ENCODE data around the gene SUN3. TPM values are rescaled to one million over a fixed set of nuclear protein-coding genes. Genes with fewer than 3 reads are reported as not detected.
"Not testable (repeated sequence)": the region's sequence is repeated elsewhere in the genome, so short reads cannot be mapped to it uniquely, and the experiment has no call there.

Gene SUN3
- total RNA-seq, 2 donors from 2014 or later, result not detected

DNA sequence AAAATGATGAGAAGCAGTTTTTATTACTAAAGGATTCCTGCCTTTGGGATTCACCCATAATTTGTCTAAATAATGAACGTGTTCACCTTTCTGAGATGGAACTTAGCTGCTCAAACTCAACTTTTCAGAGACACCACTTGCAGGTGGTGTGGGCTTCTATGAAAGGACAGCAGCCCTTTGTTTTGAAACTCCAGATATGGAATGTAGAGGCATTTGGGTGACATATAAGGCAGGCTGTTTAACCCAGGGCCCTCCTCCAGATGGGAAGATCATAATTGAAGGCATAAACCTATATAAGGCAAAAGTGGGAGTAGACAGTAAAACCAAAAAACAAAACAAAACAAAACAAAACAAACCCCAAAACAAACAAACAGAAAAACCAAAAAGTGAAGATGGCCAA, 37.6 kb downstream of the SUN3 start:
- Histone ChIP-seq H3K9me3 (ENCODE audit: control insufficient read depth, low read length) (no peaks in the 10 kb centered on the region), H3K27ac (ENCODE audit: low read depth, low read length) (no peak overlapping the region), H3K27me3 (ENCODE audit: control insufficient read depth, insufficient read depth, low read length, poor library complexity, severe bottlenecking) (no peaks in the 10 kb centered on the region), H3K36me3 (ENCODE audit: control insufficient read depth, insufficient read depth, low read length) (no peaks in the 10 kb centered on the region), H3K4me1 (ENCODE audit: control insufficient read depth, insufficient read depth, low read length) (no peaks in the 10 kb centered on the region), H3K9ac (ENCODE audit: extremely low read depth, low read length, poor library complexity, severe bottlenecking) (no peak overlapping the region), H3K4me3 (ENCODE audit: low read length) (no peak overlapping the region)
- WGBS, 2 experiments (ENCODE audit: insufficient coverage in 1 of 2, insufficient read length in 1 of 2), result 80 to 89% methylated on average over 1 of the region's 1 CpG
- Mint-ChIP-seq H3K4me3 (peak overlapping the region; percentile 58), H3K9me3 (peaks cover 8% of the 10 kb centered on the region), H3K4me1 (peaks cover 29% of the 10 kb centered on the region), H3K36me3 (ENCODE audit: low read depth) (no peaks in the 10 kb centered on the region), H3K27ac (peak overlapping the region; percentile 88), H3K27me3 (ENCODE audit: insufficient read depth) (no peaks in the 10 kb centered on the region)
- TF ChIP-seq, protein P1, sequence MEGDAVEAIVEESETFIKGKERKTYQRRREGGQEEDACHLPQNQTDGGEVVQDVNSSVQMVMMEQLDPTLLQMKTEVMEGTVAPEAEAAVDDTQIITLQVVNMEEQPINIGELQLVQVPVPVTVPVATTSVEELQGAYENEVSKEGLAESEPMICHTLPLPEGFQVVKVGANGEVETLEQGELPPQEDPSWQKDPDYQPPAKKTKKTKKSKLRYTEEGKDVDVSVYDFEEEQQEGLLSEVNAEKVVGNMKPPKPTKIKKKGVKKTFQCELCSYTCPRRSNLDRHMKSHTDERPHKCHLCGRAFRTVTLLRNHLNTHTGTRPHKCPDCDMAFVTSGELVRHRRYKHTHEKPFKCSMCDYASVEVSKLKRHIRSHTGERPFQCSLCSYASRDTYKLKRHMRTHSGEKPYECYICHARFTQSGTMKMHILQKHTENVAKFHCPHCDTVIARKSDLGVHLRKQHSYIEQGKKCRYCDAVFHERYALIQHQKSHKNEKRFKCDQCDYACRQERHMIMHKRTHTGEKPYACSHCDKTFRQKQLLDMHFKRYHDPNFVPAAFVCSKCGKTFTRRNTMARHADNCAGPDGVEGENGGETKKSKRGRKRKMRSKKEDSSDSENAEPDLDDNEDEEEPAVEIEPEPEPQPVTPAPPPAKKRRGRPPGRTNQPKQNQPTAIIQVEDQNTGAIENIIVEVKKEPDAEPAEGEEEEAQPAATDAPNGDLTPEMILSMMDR (conservative IDR thresholded peaks at IDR 0.05), result no peak
- no peak for DNase-seq

DNA sequence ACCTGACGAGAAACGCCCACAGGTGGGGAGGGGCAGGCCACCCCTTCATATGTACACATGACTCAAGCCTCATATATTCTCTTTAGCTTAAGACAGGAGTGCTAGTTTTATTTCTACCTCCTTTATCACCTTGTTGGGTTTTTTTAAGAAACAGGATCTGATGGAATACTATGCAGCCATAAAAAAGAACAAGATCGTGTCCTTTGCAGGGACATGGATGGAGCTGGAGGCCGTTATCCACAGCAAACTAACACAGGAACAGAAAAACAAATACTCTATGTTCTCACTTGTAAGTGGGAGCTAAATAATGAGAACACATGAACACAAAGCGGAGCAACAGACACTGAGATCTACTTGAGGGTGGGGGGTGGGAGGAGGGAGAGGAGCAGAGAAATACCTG, 38.3 kb downstream of the SUN3 start:
- DNase-seq, result no peak
- H3K27me3 Mint-ChIP-seq (ENCODE audit: insufficient read depth), result no peaks in the 10 kb centered on the region
- H3K4me1 Mint-ChIP-seq, result peaks cover 29% of the 10 kb centered on the region
- no peak overlapping the region for H3K4me3 Mint-ChIP-seq
- no peaks in the 10 kb centered on the region for H3K4me1 ChIP-seq (ENCODE audit: control insufficient read depth, insufficient read depth, low read length)
- H3K4me3 ChIP-seq (ENCODE audit: low read length), result no peak overlapping the region
- 95% methylated on average over 5 of the region's 5 CpGs; no CpG with 5 or more reads in 1 of the 2 experiments for WGBS, 2 experiments (ENCODE audit: insufficient coverage in 1 of 2, insufficient read length in 1 of 2)
- H3K9ac ChIP-seq (ENCODE audit: extremely low read depth, low read length, poor library complexity, severe bottlenecking), result no peak overlapping the region
- peaks cover 8% of the 10 kb centered on the region for H3K9me3 Mint-ChIP-seq
- no peaks in the 10 kb centered on the region for H3K36me3 Mint-ChIP-seq (ENCODE audit: low read depth)
- H3K27ac ChIP-seq (ENCODE audit: low read depth, low read length), result no peak overlapping the region
- TF ChIP-seq, protein P1 (conservative IDR thresholded peaks at IDR 0.05), result no peak
- no peaks in the 10 kb centered on the region for H3K36me3 ChIP-seq (ENCODE audit: control insufficient read depth, insufficient read depth, low read length)
- H3K9me3 ChIP-seq (ENCODE audit: control insufficient read depth, low read length), result no peaks in the 10 kb centered on the region
- H3K27ac Mint-ChIP-seq, result no peak overlapping the region
- H3K27me3 ChIP-seq (ENCODE audit: control insufficient read depth, insufficient read depth, low read length, poor library complexity, severe bottlenecking), result no peaks in the 10 kb centered on the region

DNA sequence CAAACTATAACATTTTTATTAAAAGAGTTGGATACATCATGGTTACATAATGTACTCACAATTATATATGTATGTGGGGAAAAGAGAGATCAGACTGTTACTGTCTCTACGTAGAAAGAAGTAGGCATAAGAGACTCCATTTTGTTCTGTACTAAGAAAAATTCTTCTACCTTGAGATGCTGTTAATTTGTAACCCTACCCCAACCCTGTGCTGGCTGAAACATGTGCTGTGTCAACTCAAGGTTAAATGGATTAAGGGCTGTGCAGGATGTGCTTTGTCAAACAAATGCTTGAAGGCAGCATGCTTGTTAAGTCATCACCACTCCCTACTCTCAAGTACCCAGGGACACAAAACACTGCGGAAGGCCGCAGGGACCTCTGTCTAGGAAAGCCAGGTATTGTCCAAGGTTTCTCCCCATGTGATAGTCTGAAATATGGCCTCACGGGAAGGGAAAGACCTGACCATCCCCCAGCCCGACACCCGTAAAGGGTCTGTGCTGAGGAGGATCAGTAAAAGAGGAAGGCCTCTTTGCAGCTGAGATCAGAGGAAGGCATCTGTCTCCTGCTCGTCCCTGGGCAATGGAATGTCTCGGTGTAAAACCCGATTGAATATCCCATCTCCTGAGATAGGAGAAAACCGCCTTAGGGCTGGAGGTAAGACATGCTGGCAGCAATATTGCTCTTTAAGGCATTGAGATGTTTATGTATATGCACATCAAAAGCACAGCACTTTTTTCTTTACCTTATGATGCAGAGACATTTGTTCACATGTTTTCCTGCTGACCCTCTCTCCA, 39.1 kb downstream of the SUN3 start:
- 56 to 57% methylated on average over 1 to 8 of the region's 10 CpGs for WGBS, 2 experiments (ENCODE audit: insufficient coverage in 1 of 2, insufficient read length in 1 of 2)
- not testable (repeated sequence) for H3K9me3 ChIP-seq (ENCODE audit: control insufficient read depth, low read length); H3K27ac ChIP-seq (ENCODE audit: low read depth, low read length); H3K36me3 ChIP-seq (ENCODE audit: control insufficient read depth, insufficient read depth, low read length); H3K27me3 ChIP-seq (ENCODE audit: control insufficient read depth, insufficient read depth, low read length, poor library complexity, severe bottlenecking); H3K4me3 ChIP-seq (ENCODE audit: low read length); H3K9me3 Mint-ChIP-seq; H3K4me3 Mint-ChIP-seq; H3K27me3 Mint-ChIP-seq (ENCODE audit: insufficient read depth); H3K36me3 Mint-ChIP-seq (ENCODE audit: low read depth); DNase-seq; H3K4me1 ChIP-seq (ENCODE audit: control insufficient read depth, insufficient read depth, low read length); H3K9ac ChIP-seq (ENCODE audit: extremely low read depth, low read length, poor library complexity, severe bottlenecking)
- H3K27ac Mint-ChIP-seq, result peak overlapping the region; percentile 85
- H3K4me1 Mint-ChIP-seq, result peaks cover 29% of the 10 kb centered on the region
